ENCODE measurements around the gene HTR1E.
"Not testable (repeated sequence)": the region's sequence is repeated elsewhere in the genome, so short reads cannot be mapped to it uniquely, and the experiment has no call there.

DNA sequence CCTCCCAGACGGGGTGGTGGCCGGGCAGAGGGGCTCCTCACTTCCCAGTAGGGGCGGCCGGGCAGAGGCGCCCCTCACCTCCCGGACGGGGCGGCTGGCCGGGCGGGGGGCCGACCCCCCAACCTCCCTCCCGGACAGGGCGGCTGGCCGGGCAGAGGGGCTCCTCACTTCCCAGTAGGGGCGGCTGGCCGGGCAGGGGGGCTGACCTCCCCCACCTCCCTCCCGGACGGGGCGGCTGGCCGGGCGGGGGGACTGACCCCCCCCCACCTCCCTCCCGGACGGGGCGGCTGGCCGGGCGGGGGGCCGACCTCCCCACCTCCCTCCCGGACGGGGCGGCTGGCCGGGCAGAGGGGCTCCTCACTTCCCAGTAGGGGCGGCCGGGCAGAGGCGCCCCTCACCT, 72.3 kb downstream of the HTR1E start:
- TF ChIP-seq, protein P1, sequence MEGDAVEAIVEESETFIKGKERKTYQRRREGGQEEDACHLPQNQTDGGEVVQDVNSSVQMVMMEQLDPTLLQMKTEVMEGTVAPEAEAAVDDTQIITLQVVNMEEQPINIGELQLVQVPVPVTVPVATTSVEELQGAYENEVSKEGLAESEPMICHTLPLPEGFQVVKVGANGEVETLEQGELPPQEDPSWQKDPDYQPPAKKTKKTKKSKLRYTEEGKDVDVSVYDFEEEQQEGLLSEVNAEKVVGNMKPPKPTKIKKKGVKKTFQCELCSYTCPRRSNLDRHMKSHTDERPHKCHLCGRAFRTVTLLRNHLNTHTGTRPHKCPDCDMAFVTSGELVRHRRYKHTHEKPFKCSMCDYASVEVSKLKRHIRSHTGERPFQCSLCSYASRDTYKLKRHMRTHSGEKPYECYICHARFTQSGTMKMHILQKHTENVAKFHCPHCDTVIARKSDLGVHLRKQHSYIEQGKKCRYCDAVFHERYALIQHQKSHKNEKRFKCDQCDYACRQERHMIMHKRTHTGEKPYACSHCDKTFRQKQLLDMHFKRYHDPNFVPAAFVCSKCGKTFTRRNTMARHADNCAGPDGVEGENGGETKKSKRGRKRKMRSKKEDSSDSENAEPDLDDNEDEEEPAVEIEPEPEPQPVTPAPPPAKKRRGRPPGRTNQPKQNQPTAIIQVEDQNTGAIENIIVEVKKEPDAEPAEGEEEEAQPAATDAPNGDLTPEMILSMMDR (IDR thresholded peaks at IDR 0.05; ENCODE audit: low read depth, low read length): not testable (repeated sequence)
- not testable (repeated sequence) for TF ChIP-seq EZH2phosphoT487 (IDR thresholded peaks at IDR 0.05; ENCODE audit: low read depth)

Data from OCI-LY3 (cell line).